ENCODE data around the gene B3GALT6.
A peak's percentile ranks its signal among the peaks of the same experiment; 100 is the strongest.

The B3GALT6 gene

DNA sequence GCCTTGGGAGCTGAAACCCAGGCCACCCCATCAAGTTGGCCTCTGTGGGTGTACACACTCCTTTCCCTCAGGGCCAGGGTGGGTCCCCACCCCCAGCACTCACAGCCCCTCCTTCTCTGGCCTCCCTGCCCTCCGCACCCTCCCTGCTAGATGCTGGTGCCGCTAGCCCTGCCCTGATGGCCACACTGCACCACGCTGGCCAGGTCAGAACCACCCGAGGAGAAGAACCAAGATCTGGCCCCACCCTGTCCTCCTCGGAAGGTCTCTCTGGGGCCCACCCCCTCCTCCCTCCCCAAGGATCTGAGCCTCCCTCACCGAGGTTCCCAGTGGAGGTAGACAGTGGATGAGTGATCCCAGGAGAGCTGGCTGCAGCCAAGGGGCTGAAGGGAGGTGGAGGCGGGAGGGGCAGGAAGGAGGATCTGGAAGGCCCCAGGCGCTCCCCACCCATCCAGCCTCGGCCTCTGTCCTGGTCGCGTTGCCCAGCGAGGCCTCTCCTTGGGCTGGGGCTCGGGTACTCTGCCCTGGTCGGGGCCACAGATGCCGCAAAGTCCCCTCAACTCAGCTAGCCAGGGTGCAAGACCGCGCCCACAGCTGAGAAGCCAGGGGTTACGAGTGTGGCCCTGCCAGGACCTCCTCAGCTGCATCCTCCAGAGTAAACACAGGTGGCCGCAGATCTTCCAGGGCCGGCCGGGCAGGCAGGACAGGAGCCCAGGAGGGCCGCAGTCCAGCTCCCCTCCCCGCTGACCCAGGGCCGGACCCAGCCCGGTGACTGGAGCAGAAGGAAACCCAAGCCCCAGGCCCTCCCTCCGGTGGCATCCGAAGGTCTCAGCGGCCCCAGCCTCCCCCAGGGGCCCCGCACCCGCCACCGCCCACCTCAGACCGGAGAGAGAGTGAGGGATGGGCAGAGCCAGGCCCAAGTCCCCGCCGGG is 5.2 kb downstream of the B3GALT6 start:
- TF ChIP-seq GATA1 (IDR thresholded peaks at IDR 0.05; ENCODE audit: low read depth, low read length) (no peak), POLR2A (IDR thresholded peaks at IDR 0.05; ENCODE audit: low read length) (no peak)
- no peak for DNase-seq

DNA sequence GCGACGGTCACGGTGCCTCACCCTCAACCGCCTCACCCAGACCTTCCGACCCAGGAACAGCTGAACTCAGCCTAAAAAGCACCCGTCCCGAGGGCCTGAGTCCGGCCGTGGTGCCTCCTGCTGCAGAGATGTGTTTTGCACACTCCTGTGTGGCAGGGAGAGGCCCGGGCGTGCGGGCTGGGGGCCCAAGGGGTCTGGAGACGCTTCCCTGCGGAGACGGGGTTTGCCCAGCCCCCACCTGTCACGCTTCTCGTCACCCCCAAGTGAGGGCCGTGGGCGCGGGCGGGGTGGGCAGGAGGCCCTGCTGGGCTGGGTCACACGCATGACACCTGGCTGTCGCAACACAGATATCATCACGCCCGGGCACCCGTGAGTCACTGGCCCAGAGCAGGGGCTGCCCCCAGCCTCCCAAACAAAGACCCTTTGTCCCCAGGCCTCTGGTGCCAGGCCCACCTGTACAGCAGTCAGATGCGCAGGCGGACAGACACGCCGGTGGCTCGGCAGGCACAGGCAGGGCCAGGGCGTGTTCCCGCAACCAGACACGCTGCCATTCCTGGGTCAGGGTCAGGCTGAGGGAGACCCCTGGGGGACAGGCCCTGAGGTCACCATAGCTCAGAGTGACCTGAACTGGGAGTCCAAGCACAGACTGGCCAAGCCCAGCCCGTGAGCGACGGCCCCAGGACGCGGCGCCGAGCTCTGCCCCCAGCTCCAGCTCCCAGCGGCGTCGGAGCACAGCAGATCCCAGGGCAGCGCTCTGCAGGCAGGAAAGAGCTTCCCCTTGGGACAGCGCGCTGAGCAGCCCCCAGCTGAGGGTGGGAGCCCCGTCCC is 6.1 kb downstream of the B3GALT6 start:
- TF ChIP-seq GATA1 (IDR thresholded peaks at IDR 0.05; ENCODE audit: low read depth, low read length): no peak
- TF ChIP-seq POLR2A (IDR thresholded peaks at IDR 0.05; ENCODE audit: low read length): no peak
- DNase-seq: no peak

DNA sequence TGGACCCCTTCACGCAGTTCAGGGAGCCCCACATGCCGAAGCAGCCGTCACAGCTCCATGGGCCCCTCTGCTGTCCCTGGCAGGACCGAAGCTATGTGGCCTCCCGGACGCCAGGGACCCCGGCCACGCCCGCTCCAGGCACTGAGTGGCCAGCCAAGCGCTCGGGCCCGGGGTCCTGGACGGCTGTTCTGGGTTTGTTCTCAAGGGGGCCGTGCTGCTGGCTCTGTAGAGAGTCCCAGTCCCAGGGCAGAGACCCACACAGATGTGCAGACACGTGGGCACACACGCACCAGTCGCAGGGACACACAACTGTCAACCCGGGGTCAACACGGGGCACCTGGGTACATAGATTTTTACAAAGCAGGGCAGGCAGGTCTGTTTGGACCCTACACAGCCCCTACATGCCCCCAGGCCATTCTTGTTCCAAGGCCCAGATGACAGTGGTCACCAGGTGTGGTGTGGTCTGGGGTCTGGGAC is 6.7 kb downstream of the B3GALT6 start:
- TF ChIP-seq POLR2A (IDR thresholded peaks at IDR 0.05; ENCODE audit: low read length) (no peak), GATA1 (IDR thresholded peaks at IDR 0.05; ENCODE audit: low read depth, low read length) (no peak)
- no peak for DNase-seq

DNA sequence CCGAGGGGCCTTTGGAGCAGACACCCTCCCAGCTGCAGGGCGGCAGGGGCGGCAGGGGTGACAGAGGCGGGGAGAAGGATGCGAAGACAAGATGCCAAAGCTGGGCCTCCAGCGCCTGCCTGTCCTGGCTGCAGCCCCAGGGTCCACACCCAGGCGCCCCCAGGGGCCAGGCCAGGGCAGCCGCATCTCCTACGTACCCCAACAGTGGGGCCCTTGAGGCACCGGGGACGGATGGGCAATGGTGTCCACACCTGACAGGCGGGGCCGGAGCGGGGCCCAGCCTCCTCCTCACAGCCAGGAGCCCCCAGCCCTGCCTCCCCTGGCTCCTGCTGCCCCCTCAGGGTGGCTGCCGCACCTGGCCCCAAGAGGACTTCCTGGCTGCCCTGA is 7.2 kb downstream of the B3GALT6 start:
- TF ChIP-seq GATA1 (IDR thresholded peaks at IDR 0.05; ENCODE audit: low read depth, low read length) (no peak), POLR2A (IDR thresholded peaks at IDR 0.05; ENCODE audit: low read length) (no peak)
- DNase-seq: peak in 1 of 2 experiments; percentile 31

DNA sequence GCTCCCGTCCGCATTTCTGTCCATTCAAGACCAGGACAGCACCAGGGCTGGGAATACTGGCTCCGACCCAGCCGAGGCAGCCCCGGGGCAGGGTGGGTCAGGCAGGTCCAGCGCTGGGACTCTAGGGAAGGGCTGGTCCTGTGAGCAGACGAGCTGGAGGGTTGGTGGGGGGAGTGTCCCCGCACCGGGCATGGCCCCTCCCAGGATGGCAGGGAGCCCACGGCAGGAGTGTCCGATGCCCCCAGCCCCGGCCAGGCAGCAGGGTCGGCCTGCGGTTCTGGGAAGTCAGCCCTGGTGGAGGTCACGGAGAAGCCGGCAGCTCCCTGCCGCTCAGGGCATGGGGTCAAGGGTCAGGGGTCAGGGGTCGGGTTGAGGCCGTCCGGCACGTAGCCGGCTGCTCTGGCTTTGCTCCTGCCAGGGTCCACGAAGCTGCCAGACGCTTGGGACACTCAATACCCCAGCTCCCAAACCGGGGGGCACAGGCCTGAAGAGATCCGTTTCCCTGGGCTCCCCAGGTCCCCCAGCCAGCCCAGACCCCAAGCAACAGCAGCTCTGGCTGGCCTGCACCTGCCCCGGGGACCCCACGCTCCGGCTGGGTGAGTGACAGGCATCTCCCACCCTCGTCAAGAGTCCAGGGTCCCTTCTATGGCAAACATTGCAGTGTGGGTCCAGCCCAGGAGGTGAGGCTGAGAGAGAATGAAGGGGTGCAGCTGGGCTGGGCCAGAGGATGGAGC is 7.7 kb downstream of the B3GALT6 start:
- no peak for DNase-seq
- TF ChIP-seq POLR2A (IDR thresholded peaks at IDR 0.05; ENCODE audit: low read length) (no peak), GATA1 (IDR thresholded peaks at IDR 0.05; ENCODE audit: low read depth, low read length) (no peak)

DNA sequence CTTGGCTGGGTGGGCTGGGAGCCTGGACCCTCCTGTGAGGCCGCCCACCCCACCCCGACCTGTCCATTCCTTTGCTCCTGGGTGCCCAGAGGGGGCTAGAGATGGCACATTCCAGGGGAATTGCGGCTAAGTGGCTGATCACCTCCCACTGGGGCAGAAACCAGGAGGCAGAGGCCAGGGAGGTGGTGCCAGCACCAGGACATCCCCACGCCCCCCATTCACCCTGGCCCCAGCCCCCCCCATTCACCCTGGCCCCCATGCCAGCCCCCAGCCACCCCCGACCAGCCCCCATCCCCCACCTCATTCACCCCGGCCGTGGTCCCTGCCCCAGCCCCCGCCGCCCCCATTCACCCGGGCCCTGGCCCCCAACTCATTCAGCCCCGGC is 8.3 kb downstream of the B3GALT6 start:
- no peak for DNase-seq
- no peak for TF ChIP-seq POLR2A (IDR thresholded peaks at IDR 0.05; ENCODE audit: low read length)
- TF ChIP-seq GATA1 (IDR thresholded peaks at IDR 0.05; ENCODE audit: low read depth, low read length): no peak

DNA sequence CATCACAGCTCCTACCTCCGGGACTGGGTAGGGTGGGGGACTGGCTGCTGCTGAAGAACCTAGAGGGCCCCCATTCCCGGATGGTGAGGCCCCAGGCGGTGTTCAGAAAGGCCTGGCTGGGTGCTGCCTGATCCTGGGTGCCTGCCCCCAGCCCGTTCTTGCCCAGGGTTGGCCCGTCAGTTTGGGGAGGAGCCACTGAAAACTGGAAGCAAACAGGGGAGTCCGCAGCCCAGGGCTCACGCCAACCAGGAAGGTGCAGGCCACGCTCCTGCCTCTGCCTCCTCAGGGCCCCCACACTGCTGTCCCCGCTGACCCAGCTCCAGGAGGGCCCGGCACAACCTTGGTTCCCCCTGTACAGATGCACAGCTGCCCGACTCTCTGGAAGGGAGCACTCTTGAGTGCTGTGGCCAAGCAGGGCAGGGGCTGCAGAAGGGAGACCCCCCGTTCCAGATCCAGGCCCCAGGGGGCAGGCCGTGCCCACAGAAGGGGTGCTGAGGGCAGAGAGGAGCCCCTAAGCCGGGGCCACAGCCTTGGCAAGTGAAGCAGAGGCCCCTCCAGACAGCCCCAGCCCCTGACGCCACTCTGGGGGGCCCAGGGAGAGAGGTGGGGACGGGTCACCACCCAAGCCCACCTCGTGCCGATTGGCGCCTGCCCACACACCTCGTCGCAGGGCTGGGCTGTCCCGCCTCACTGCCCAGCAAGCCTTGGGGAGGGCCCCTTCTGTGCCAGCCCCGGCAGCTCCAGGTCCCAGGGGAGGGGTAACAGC is 9.0 kb downstream of the B3GALT6 start:
- no peak for DNase-seq
- TF ChIP-seq GATA1 (IDR thresholded peaks at IDR 0.05; ENCODE audit: low read depth, low read length) (no peak), POLR2A (IDR thresholded peaks at IDR 0.05; ENCODE audit: low read length) (no peak)

DNA sequence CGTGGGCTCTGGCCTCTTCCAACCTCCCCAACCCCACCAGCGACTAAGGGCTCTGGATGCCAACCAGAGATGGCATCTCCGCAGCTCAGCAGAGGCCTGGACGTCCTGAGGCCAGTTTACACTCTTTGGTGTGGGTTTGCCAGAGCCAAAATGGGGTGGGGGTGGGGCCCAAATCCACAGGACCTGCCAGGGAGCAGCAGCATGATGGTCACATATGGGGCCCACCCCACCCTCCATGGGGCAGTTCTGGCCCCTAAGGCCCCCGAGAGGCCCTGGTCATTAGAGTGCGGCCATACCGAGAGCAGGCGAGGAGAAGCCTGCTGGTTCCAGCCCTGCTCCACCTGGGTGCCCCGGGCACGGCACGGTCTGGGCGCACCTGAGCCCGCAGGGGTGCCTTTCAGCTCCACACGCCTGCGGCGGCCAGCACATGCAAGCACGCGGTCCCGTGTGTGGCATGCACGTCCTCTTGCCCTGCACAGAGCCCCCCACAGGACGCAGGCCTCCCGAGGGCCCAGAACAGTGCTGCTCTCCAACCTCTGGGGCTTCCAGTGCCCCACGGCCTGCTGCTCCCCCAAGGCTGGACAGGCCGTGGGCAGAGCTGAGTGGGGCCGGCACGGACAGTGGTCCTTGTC is 9.7 kb downstream of the B3GALT6 start:
- TF ChIP-seq POLR2A (IDR thresholded peaks at IDR 0.05; ENCODE audit: low read length): no peak
- TF ChIP-seq GATA1 (IDR thresholded peaks at IDR 0.05; ENCODE audit: low read depth, low read length): no peak
- DNase-seq: no peak

DNA sequence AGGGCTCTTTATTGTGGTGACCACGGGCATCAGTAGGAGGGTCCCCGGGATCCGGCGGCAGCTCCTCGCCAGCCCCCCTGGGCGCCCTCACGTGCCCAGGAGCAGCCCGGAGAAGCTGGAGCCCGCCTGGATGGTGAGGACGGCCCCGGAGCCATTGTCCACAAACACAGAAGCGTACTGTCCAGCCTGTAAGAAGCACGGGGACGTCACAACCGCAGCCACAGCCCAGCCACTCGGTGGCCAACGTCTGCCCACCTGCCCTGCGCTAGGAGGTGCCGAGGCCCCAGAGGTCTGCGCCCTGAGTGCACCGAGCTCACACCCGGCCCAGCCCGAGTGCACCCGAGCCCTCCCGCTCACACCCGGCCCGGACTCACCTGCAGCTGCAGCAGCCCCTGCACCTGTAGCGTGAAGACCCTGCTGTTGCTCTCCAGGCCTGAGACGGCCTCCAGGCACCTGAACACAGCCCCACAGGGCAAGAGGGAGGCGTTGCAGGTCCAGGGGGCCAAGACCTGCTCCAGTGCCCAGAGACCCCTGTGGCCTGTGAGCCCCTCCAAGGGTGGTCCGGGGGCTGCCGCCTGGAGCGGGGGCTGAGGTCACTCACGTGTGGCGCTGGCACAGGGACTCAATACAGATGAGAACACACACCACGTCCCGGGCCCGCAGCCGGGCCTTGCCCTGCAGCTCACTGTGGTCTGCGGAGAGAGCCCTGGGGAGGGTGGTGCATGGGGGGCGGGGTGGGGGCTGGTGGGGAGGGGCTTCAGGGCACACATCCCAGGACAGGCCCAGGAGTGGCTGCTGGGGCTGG is 10.6 kb downstream of the B3GALT6 start:
- no peak for DNase-seq
- TF ChIP-seq POLR2A (IDR thresholded peaks at IDR 0.05; ENCODE audit: low read length): no peak

DNA sequence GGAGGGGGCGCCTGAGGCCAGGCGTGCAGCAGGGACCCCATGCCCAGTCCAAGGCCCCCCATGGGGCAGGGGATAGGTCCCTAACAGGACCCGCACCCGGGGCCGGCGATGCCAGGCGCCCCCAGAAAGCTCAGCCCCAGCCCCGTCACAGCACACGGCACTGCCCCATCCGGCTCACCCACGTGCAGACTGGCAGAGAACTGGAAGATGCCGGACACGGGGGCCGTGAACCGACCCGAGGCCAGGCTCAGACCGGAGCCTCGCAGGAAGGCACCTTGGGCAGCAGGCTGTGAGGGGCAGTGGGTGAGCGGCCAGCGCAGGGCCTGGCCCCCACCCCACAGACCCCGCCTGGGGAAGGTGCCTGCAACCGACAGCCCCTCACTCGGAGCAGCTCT is 11.2 kb downstream of the B3GALT6 start:
- TF ChIP-seq GATA1 (IDR thresholded peaks at IDR 0.05; ENCODE audit: low read depth, low read length) (no peak), POLR2A (IDR thresholded peaks at IDR 0.05; ENCODE audit: low read length) (no peak)
- no peak for DNase-seq

DNA sequence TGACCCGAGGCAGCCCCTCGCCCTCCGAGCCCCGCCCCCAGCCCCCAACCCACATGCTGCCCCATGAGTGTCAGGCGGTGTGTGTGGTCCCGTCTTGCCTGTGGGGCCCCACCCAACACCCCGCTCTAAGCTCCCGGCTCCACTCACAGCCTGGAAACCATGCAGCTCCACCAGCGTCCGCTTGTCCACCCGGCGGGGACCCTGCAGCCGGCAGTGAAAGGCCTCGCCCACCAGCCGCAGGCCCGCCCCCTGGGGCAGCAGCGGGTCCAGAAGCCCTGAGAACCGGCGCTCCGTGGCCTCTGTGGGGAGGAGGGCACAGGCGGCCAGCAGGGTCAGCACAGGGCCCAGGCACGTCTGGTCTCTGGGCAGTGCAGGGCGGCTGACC is 11.8 kb downstream of the B3GALT6 start:
- TF ChIP-seq GATA1 (IDR thresholded peaks at IDR 0.05; ENCODE audit: low read depth, low read length): no peak
- TF ChIP-seq POLR2A (IDR thresholded peaks at IDR 0.05; ENCODE audit: low read length): no peak
- no peak for DNase-seq

DNA sequence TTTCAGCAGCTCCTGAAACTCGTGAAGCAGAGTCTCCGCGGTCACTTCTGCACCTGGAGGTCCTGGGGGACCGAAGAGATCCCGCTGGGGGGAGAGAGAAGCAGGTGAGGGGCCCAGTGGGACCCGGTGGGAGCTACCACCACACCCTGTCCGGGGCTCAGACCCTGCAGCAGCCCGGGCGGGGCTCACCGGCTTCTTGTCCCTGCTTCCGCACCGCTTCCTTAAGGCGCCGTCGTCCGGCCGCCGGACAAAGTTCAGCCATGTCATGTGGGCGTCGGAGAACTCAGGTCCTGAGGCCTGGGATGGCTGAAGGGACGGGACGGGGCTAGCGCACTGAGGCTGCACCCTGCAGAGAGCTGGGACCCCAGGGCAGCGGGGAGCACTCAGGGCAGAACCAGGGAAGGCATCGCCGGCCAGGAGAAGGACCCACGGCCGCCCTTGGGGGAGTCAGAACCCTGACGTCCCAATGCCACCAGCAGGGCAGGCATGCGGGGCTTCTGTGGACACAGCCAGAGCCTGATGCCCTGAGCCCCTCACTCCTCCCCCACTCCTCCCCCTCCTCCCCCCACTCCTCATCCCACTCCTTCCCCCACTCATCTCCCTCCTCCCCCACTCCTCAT is 12.3 kb downstream of the B3GALT6 start:
- DNase-seq: no peak
- TF ChIP-seq GATA1 (IDR thresholded peaks at IDR 0.05; ENCODE audit: low read depth, low read length) (no peak), POLR2A (IDR thresholded peaks at IDR 0.05; ENCODE audit: low read length) (no peak)
